Activated CD4-positive, alpha-beta T cell treated with anti-CD3 and anti-CD28 coated beads for 4 hours (primary cell): ENCODE data around the gene ANK3.

Experiments
- DNase-seq, 2 donors: peaks; one replicate each; pipeline ENCODE4 v3.0.0-alpha.2; 2020

The ANK3 gene

DNA sequence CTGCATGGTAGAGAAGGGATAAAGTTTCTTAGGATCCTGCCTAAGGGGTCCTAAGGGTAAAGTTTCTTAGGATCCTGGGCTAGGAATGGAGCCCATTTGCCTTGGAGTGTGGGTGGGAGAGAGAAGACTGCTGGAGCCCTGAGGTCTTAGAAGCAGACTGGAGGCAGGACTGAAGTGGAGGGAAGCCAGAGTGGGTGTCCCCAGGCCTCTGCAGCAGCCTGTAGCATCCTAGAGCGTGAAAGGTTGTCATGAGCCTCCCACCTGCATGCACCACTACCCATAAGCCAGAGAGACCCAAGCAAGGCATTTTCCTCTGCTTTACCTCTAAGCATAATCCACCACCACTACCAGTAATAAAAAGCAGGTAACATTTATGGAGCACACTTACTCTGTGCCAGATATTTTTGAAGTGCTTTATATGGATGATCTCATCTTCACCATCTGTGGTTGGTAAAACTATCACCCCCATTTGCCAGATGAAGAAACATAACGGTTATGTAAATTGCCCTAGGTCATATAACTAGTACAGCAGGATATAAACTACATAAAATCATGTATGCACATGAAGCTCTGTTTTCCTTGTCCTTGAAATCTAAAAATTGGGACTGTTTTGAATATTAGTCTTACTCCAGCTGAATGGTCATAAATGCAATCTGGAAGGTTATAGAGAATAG lies 379.8 kb downstream of the ANK3 start:
- no peak for DNase-seq

DNA sequence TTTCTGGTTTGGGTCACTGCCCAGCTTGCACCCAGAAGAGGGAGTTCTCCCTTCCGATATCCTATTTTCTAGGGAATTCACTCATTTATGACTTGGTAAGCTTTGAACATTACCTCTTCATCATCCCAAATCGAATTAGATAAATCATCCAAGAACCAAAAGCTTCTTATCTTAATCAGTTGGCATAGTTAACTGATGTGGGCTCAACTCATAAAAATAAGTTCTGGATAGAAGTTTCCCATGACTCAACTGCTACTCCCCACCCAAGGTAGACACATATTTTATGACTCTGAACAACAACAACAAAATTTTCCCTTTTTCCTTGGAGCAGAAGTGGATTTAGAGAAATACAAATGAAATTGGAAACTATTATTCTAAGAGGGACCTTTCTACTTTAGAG lies 380.4 kb downstream of the ANK3 start:
- DNase-seq = no peak

DNA sequence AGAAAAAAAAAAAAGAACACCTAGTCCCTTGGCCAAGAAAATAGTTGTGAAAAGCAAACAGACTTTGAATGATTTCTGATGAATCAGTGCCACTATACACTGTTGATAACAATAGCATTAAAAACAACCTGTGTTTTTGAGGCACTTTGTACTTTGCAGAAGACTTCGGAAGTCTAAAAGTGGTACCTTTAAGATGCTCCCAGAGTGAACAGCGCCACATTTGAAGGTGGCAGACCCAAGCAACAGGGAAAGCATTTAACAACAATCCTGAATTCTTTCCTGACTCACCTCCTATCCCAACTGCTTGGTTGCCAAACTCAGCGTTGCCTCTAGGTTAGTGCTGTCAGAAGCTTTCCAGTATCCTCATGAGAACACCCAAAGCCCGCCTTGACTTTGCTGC lies 380.9 kb downstream of the ANK3 start:
- no peak for DNase-seq

DNA sequence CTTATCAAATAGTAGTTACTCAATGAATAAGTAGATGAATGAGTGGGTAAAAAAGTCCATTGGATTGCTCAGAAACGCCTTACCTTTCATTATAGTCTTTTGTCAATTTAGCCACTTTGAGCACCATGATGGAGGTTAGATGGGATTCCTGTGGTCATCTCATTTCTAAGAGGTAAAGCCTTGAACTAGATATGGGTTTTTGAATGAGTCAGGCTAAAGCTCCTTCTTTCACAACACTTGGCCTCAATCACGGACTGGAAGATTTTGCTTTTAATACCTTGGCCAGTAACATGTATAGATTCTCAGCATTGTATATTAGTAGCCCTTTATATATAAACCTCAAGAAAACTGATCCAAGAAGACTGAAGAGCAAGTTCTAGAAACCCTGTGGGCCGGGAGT lies 383.6 kb downstream of the ANK3 start:
- DNase-seq = no peak

- no peak for DNase-seq
These were observed 385.8 kb downstream of the ANK3 start for GRCh38 chr10:60003651-60004523.

- no peak for DNase-seq
These were observed 388.9 kb downstream of the ANK3 start for GRCh38 chr10:60000747-60001146.

DNA sequence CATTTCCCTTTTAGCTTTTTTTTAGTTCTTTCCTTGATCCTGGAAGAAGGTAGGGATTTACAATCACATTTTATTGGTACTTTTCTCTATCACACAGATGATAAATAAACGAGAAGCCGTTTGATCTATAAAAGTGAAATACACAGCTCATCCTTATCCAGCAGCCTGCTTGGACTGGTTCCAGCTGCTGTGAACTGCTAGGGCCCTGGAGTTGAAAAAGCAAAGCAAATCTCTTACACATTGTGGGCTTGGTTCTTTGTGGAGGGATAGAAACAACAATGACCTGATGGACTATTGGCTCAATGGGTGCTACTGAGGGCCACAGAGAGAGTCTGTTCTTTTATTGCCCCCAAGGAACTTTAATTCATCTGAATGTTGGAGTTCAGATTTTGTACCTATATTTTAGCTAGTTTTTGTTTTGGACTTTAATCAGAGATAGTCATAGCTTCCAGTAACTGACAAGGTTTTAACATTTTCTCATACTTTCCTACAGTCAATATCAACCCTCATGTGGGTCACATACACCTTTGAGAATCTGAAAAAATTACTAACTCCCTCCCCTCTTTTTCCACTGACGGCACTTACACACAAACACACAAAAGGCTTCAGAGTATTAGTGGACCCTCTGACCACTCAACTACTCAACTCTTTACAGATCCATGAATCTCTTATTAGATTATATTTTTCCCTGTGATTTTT lies 391.7 kb downstream of the ANK3 start:
- DNase-seq = no peak

DNA sequence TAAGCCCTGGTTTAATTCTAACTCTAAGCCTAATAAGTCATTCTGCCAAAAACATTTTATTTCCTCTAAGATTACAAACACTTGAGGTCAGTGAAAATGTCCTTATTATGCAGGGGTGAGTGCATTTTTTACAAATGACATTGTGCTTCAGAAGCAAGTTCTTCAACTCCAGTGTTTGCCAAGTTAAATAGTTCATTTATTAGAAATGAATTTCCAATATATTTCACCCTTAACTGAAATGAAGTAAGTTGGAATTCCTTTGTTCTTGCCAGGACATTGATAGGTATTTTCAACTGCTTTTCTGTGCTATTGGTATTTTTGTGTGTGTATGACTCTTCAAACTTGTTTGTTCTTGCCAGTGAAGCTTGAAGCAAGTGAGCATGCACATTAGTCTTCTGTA lies 393.8 kb downstream of the ANK3 start:
- no peak for DNase-seq

GRCh38 chr10:59993931-59994330 lies 395.7 kb downstream of the ANK3 start:
- no peak for DNase-seq

- no peak for DNase-seq
These were observed 398.0 kb downstream of the ANK3 start for GRCh38 chr10:59991661-59992060.

DNA sequence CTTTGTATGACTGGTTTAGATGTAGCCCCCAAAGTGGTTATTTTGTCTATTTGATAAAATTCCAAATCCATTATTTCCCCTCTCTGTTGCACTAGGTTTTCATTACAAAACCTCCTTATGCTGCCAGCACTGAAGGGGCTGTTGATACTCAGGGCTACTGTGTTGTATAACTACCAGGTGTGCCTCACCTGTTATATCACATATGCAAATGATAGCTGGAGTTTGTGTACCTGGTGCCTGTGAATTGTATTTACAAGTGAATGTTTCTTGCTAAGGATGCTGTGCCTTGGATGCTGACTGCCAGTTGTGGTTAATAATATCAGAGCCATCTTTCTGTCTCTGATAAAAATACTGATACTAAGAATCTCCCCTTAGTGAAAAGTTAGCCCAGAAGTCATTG lies 398.6 kb downstream of the ANK3 start:
- no peak for DNase-seq

- no peak for DNase-seq
These were observed 404.0 kb downstream of the ANK3 start for GRCh38 chr10:59985639-59986038.

DNA sequence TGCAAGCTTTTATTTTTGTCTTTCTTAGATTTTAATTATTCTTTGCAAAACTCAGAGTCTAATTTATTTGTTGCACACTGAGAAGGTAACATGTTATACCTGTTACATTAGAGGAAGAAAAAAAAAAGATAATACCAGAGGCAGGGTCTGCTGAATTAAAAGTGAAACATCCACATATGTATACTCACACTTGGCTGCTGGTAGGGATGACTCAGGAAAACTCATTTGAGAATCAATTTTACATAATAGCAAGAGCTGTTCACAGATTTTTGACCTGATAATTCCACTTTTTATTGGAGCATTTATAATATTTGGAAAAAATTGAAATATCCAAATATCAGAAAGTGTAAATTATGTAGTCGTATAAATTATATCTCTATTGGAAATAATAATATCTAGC lies 405.3 kb downstream of the ANK3 start:
- no peak for DNase-seq

DNA sequence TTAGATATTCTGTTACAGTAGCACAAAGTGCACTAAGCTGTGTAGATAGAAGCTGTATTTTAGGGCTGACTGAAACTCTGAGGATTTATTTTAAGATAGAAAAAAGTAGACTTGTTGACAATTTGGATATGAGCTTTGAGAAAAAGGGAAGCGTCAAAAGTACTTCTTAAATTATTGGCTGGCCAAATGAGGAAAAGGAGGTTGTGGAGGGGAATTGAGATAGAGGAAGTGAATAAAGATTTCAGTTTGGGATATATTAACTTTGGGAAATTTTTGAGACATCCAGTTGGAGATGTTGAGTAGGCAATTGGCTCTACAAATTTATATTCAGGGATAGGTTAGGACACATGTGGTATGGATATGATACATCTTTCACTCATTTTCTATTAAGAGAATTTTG lies 409.3 kb downstream of the ANK3 start:
- no peak for DNase-seq

DNA sequence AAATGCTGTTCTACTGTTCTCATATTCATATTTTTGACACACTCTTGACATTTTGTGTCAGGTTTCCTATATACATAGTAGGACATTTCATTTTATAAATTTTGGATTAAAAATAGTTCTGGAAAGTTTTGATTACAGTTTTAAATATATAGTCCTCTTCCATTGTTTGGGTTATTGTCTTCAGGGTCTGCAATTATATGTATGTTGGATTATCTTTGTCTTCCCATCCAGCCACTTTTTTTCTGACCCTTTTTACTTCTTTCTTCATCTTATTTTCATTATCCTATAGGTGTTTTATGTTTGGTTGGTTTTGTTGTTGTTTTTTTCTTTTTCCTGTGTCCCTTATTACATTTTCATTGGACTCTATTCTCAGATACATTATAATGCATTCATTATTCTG lies 412.2 kb downstream of the ANK3 start:
- DNase-seq = no peak

GRCh38 chr10:59976909-59977308 lies 412.8 kb downstream of the ANK3 start:
- DNase-seq = no peak
